ENCODE measurements around the gene ADCY5. TPM values are rescaled to one million over a fixed set of nuclear protein-coding genes. Genes with fewer than 3 reads are reported as not detected.

The ADCY5 gene
- total RNA-seq, 1 donor from 2014 or later = 4.0 TPM

DNA sequence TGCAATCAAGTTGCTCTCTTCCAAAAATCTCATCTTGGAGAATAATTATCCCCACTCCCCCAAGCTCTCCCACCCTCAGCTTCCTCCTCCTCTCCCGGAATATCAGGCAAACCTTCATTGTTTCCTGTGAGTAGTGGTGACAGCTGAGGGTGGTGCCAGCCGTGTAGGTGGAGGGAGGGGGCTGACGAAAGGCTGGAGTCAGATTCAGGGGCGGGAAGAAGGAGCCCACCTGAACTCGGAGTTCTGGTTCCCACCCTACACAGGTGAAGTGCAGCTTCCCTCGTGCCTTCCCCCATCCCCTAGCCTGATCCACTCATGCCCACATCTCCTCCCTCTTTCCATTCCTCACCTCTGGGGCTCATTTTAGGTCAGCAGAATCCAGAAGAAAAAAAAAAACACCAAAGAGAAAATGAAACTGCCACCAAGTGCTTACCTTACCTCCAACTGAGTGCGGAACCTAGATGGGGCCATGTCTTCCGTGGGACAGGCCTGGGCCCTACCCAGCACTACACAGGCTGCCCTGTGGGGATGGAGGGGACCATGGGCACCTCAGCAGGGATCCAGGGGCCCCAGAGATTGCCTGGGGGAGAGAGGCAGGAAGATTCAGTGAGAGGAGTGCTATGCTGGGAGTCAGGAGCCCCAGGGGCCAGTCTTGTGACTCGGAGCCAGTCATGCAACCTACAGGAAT, 81.3 kb downstream of the ADCY5 start:
- no peak for DNase-seq

DNA sequence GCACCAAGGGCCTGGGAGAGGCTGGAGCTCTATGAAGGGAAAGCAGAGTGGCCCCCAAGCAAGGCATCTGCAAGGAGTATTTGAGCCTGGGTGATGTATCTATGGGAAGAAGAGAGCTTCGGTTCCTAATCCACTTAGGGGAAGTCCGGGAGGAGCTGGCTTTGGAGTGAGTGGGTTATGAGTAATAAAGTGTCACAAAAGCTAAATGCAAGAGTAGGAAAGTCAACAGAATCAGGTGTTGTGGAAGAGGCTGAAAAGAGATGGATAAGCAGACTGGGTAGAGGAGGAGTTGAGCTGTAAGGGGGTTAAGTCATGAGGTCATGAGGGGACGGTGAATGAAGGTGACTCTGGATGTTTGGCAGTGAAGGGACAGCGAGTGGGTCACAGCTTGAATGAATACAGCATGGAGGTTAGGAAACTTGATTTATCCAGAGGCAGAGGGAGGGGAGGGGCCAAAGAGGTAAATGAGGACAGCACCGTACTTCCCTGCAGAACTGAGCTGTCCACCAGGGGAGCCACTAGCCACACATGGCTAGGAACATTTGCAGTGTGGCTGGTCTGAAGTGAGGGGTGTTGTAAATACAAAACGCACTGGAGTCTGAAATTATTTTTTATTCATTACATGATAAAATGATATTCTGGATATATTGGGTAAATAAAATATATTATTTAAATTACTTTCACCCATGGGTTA, 83.3 kb downstream of the ADCY5 start:
- DNase-seq = no peak

GRCh38 chr3:123361071-123361470, 87.8 kb downstream of the ADCY5 start:
- DNase-seq = no peak

DNA sequence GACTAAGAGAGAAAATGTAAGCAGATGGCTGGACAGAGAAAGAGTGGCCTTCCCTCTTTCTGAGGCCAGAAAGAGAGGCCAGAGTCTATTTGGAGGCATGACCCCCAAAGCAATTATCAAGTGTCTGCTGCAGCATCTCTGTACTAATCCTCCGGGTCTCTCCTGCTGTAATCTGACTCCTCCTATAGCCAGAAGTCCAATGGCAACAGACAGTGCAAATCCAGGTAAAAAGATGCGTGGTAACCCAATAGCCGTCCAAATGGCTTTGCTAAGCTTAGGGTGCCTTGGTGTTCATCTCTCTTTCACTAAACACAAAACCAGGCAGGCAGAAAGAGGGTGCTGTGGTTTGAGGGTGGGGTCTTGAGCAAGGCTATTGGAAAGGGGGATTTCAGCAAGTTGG, 91.6 kb downstream of the ADCY5 start:
- DNase-seq = no peak

GRCh38 chr3:123353850-123354233, 95.0 kb downstream of the ADCY5 start:
- DNase-seq = no peak

- no peak for DNase-seq
Observed at GRCh38 chr3:123353227-123353849, 95.6 kb downstream of the ADCY5 start.

DNA sequence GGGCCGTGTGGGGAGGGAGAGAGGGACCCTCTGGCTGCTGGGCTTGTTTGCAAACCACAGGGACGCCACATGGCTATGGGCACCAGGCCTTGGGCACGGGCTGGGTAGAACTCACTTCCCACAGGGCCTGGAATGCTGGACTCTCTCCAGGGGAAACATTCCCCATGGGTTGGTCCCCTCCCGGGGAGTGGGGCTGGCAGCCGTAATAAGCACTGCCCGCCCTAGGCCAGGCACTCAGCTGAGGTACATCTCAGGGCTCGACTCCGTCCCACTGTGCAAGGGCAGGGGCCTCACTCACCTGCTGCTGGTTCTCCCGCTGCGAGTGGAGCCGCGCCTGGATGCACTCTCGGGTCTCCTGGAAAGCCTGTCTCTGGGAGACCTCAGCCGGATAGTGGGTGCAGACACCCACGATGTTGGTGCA, 96.7 kb downstream of the ADCY5 start:
- DNase-seq = no peak

DNA sequence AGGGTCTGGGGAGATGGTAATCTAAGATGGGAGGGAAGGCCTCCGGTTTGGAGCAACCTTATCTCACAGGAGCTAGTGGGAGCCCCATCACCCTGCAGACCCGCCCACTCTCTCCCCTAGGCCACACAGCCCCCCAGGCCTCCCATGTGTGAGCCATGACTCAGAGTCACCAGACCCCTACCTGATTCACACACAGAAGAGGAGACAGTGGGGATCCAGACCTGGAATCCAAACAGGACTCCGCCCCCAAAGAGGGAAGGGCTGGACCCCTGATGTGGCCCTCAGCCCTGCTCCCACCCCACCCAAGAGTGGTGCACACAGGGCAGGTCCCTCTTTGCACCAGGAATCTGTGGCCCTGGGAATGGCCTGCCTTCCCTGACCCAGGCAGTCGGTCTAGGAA, 97.4 kb downstream of the ADCY5 start:
- DNase-seq = no peak

GRCh38 chr3:123350971-123351370, 97.9 kb downstream of the ADCY5 start:
- DNase-seq = no peak

DNA sequence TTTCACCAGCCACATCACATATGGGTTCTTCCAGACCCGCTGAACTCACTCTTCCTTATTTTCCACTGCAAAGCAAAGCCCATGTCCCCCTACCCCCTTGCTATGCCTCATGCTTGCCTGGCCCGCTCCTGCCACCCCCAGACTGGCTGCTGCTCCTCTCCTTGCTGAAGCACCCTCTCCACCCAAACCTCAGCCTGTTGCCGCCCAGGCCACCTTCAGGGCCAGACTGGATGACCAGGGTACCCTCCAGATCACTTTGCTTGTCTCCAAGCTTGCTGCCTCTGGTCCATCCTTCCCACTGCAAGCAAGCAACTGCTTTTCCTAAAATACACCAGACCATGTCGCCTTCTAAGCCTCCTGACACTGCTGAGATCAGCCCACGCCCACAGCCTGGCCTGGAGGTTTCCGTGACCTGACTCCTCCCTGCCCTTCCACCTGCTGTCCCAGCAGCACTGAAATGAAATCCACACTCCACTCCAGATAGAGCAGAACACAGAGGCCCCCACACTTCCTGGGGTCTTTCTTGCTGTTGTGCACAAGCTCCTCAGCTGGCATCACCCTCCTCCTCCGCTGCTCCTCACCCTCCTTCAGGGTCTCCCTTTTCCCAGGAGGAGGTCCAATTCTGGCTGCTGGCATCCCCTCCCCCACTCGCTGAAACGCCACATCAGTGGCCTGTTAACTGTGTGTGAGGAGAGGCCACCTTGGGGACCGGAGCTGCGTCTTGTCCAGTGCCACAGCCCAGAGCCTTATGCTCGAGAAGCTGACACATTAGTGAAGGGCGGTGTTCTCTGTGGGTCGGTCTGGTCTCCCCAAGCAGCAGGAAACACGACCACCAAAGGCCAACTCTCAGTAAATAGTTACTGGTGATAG, 99.1 kb downstream of the ADCY5 start:
- DNase-seq = no peak

DNA sequence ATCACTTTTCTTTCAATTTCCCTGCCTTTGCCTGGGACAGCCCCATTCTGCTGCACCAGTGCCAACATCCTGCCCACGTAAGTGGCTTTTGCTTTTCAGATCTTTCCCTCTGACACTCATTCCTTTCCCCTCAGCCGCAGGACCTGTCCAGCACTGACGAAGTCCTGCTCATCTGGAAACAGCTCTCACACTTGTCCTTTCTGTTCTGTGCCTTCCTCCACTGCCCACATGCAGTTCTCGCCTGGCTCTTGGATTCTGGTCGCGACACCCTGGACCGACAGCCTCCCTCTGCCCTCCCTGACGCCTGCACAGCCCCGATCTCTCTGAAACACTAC, 99.7 kb downstream of the ADCY5 start:
- DNase-seq = no peak

DNA sequence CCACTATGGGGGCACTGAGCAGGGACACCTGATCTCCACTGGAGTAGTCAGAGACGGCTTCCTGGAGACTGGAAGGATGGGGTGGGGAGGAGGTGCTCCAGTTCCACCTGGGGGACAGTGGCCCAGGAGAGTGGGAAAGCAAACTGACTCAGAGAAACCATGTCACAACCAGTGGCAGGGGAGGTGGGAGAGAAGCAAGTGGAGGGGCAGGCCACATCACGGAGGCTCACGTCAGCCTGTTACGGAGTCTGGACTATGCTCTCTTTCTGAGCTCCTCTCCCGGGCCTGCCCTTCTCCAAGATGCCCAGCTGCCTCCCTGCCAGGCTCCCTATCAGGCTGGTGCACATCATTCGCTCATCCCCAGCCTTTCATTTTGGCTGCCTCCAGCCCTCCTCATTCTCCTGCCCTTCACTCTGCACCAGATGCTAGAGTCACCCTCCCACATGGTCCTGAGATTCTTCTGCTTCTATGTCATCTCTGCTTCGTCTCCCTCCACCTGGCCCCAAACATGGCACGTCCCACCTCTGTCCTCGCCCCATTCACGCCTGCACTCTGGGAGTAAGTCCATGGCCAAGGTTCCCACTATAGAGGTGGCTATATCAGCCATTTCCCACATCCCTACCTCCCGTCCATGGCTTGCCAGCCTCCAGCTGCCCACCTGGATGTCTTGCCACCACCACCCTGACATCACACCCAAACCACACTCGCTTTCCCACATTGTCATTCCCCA, 100.3 kb downstream of the ADCY5 start:
- no peak for DNase-seq

GRCh38 chr3:123347691-123348264, 101.1 kb downstream of the ADCY5 start:
- DNase-seq = no peak

DNA sequence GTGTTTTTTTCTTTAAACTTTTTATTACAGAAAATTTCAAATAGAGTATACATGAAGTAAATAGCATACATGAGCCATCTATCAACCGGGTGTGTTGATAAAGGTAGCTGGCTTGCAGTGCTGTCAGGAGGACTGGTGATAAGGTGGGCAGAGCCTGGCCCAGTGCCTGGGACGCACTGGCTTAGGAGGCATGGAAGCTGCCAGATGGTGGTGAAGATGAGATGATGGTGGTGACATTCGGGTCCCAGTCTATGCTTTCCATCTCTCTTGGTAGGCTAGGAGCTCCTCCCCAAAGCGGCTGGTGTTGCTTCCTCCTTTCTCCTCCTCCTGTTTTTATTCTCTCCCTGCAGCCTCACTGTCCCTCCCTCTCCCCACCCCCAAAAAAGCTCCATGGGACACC, 101.7 kb downstream of the ADCY5 start:
- DNase-seq = no peak

DNA sequence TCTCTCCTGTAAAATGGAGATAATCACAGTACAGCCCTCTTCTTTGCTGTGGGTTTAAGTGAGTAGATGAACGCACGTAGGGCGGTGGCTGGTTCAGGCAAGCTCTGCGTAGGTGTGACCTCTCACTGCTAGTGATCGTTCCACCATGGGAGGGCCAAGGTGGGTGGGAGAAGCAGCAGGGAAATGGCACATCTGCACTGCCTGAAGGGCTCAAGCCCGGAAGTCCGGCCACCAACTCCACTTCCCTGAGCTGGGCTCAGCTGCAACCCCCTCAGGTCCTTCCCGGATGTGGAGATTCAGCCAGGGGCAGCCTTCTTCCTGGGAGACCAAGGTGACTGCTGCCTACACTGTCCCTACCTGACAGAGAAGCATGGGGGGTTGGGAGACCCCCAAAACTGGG, 102.9 kb downstream of the ADCY5 start:
- no peak for DNase-seq

DNA sequence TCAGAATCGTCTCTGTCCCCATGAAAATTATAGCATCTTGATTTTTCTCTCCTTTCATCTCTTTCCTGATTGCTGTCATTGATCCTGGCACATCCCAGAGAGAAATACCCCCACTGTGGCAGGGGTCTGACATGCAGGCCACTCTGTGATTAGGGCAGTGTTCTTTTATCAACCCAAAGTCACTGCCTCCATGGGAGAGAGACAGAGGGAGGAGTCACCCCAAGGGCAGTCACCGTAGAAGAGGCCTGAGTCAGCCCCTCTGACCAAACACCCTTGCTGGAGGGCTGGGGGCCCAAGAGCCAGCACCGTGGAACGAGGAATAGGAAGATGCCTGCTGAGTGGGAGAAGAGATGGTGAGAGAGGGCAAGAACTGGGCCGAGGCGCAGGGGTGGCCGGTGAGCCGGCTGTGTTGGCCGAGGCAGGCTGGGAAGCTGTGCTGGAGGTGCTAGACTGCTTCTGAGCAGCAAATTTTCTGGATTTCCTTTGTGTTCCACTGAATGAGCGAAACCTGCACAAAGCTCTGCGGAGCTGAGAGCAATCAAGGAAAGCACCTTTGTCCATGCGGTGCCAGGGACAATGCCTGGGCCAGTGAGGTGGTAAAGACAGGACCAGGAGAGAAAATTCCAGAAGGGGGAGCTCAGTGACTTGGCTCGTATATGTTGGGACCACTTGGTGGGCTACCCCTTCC, 103.8 kb downstream of the ADCY5 start:
- DNase-seq = no peak

DNA sequence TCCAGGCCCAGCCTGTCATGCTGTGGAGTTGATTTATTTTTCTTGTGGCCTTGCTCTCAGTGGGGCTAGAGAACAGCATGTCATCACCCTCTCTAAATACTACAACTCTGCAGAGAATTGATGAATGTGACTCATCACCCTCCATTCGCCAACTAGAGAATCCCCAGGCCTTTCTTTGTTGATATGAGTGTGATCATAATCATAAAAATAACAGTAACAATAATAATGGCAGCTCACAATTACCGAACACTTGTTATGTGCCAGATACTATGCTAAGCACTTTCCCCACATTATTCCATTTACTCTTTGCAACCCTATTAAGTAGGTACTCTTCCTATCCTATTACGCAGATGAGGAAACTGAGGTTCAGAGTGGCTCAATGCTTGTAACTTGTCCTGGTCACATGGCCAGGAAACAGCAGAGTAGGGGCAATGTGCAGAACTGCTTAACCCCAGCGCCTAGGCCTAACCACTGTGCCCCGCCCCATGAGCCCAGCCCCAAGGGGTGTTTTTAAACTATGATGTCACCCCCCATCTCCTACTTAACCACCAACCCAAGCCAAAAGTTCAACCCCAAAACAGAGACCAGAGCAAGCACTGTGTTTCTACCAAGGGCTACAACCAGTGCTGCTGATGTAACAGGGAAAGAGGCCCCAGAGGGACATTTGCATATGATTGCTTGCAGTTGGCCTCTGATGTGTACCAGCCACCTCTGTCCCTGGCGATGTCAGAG, 104.5 kb downstream of the ADCY5 start:
- DNase-seq = peak; percentile 2

DNA sequence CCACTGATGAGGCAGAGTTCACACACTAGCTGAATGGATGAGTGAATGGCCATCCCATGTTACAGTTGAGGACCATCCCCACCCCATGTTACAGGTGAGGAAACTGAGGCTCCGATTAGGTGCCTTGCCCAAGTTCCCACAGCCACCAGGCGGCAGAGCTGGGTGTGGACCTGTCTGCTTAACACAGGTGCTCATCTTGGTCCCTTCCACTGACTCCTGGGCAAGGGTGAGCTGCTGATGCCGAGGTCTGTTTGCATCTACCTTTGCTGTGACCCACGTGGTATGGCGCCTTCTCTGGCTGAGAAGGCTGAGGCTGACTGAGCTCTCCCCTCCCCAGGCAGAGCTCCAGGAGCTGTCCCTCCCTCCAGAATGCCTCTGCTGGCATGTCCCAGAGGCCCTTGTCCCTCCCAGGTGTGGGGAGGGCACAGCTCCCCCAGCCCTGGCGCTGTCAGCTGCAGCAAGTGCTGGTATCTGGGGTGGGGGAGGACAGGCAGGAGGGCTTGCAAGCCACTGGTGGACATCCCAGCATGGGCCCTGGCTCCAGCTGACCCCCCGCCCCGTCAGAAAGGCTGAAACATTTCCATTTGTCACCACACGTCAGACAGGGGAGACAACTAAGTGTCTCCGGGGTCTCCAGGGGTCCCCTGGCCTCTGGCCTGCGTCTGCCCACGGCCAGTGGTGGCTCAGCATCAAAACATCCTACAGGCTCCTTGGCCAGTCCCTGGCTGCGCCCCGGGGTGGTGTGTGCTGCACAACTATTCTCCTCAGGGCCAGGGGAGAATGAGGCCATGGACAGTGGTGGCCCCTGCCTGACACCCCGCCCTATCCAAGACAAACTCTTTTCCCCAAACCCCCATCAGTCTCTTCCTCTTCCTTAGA, 105.4 kb downstream of the ADCY5 start:
- DNase-seq = no peak

- no peak for DNase-seq
Observed at GRCh38 chr3:123342631-123343080, 106.2 kb downstream of the ADCY5 start.

Measured in skin of body (tissue), 2 donors.